Stimulated activated CD4-positive, alpha-beta T cell treated with anti-CD3 and anti-CD28 coated beads, Interleukin-4, amount 100 ng/mL, for 24 hours (primary cell): ENCODE data around the gene INTS6L.

ENCODE experiments used
- DNase-seq: peaks from one replicate; pipeline ENCODE4 v3.0.0-alpha.2; 2020

Gene INTS6L, protein sequence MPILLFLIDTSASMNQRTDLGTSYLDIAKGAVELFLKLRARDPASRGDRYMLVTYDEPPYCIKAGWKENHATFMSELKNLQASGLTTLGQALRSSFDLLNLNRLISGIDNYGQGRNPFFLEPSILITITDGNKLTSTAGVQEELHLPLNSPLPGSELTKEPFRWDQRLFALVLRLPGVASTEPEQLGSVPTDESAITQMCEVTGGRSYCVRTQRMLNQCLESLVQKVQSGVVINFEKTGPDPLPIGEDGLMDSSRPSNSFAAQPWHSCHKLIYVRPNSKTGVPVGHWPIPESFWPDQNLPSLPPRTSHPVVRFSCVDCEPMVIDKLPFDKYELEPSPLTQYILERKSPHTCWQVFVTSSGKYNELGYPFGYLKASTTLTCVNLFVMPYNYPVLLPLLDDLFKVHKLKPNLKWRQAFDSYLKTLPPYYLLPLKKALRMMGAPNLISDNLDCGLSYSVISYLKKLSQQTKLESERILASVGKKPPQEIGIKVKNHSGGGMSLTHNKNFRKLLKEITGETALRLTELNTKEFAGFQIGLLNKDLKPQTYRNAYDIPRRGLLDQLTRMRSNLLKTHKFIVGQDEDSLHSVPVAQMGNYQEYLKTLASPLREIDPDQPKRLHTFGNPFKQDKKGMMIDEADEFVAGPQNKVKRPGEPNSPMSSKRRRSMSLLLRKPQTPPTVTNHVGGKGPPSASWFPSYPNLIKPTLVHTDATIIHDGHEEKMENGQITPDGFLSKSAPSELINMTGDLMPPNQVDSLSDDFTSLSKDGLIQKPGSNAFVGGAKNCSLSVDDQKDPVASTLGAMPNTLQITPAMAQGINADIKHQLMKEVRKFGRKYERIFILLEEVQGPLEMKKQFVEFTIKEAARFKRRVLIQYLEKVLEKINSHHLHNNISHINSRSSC

DNA sequence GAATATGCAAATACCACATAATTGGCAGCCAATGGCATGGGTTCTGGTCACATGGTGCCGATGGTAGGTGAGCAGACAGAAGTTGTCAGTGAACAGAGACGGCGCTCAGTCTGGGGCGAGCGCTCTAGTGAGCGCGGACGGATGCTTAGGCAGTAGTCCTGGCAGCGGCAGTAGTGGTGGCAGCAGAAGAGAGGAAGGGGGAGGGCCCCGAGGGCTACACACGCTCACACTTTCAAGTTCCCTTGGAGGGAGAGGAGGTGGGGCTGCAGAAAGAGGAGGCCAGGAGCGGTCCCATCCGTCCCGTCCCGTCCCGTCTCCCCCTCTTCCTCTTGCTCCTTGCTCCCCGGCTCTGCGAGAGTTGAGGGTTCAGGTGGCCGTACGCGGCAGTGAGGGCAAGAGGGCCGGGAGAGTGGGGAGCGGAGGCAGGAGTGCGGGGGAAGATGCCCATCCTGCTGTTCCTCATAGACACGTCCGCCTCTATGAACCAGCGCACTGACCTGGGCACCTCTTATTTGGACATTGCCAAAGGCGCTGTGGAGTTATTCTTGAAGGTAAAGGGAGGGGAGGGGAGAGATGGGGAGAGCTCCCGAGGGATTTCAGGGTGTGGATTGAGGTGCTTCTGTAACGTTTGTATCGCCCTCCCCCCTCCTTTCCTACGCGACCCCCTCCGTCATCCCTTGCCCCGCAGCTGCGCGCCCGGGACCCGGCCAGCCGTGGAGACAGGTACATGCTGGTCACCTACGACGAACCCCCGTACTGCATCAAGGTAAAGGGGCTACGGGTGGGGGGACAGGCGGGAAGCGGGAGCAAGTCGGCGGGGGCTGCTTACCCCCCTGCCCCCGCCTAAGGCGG lies at the start of gene INTS6L:
INTS6L (plus strand) TSS at position 108 of the 852 bp plus-strand sequence; CDS start at position 441, 333 bp downstream.
- DNase-seq, result peak; percentile 83

DNA sequence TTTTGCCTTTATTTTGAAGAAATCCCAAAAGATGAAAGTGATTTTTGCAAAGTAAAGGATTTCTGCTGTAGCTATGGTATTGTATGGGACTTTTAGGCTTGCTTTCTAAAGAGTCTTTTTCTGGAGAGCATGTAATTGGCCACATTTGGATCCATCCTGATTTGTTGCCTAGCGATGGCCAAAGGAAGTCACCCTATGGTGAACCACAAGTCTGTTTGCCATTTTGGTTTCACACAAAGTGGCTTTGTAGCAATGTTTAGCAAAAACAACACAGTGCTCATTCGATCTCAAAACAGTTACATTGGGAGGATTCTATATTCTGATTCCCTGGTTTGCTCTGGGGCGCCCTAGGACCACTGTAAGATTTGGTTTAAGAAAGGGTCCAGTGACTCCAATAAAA lies 44.1 kb upstream of the INTS6L start:
- no peak for DNase-seq

DNA sequence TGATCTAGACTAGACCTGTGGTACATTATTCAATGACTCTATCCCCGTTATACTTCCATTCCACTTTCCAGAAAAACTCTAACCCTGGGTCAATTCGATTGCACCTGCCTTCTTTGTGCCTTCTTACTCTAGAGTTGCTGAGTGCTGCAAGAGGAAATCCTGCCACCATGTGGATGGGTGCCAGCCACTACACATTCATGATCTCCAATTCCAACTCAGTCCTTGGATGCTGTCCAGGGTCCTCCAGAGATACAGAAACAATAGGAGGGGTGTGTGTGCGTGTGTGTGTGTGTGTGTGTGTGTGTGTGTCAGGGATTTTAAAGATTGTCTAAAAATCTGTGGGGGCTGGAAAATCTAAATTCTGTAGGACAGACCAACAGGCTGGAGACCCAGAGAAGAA lies 42.9 kb upstream of the INTS6L start:
- peak; percentile 24 for DNase-seq

DNA sequence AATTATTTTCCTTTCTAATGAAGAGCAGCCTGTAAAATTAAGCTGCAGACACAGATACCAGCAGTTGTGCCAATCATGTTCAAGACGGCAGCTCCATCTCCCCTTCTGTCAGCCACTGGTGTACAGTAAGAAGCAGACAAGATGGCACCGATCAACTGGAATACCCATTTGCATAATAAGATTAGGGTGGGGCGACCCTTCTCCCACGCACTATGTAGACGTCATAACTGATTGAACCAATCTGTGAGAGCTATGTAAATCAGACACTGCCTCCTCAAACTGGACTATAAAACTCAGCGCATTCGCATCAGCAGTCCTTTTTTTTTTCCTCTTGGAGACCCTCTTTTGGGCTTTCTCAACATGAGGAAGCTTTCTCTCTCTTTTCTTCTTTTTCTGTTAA lies 40.4 kb upstream of the INTS6L start:
- DNase-seq, result no peak

DNA sequence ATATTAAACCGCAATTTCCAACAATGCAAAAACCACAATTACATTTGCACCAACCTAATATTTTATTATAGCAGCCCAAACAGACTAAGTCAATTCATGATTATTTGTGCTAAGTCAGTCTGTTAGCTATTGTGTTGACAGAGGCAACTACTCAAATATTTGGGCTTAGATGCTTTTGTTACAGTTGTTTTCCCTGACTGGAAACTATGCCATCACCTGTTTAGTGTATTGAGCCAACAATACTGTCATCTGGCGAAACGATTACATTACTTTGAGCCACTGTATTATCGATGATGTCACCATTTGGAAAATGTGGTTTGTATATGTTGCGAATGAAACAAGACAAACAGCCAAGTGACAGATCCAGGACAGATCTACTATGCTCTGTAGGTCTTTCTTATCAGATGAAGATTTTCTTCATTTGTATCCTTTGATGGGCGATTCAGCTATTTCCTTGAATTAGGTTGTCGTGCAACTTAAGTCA lies 38.7 kb upstream of the INTS6L start:
- no peak for DNase-seq

DNA sequence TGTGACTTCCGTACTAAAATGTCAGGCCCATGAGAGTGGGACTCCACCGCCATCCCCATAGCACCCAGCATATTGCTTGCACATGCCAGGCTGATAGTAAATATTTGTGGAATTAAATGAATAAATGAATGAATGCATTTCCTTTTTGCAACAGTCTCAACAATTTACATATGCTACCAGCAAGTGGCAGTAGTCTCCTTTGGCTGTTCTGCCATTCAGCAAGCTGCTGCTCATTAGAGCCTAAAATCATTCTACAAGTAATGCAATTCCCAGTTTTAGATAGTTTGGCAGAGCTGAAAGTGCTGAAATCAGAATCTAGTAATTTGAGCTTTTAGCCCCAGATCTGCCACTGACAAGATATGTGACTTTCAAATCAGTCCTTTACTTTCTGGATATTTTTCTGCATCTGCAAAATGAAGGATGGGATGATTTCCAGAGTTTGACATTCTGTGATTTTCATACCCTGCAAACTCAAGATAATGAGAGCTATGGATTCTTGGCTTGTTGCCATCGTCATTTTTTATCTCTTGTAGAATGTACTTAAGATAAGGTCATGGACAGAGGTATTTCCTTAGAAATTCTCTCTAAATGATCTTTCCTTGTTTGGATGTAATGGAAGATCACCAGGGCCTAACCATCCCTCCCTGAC lies 35.7 kb upstream of the INTS6L start:
- peak; percentile 12 for DNase-seq

DNA sequence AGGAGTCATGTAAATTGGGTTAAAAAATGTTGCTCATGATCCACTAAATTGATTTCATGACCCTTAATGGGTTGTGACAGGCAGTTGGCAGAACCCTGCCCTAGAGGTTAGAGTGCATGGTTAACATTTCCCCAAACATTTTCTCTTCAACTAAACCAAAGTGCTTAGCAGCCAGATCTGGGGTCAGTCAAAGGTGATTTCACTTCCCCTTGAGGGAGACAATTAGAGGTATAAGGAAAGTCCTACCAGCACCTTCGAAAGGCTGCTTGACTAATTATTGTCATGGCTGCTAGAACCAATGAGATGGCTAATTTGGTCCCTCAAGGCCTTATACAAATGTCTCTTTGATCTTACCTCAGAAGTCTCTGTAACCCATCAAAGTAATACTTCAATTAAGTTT lies 30.9 kb upstream of the INTS6L start:
- no peak for DNase-seq

DNA sequence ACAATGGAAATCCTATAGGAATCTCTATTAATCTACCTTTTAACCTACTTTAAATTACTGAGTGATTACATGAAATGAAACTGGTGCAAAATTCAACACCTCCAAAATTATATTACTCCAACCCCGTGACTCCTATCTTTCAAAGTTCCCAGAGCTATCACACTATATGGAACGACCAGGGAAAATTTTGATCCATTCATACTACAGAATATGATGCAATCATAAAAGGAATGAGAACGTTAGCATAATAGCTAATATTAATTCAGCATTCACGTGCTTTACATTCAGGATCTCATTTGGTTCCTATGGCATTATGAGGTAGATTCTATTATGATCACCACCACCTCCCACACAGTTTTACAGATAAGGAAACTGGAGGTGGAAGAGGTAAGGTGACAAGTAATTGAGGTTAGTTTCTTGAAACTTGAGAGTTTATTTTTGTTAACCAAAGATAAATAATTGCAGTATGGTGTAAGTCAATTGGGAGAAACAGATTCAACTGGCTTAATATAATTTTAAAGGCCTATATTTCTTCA lies 29.4 kb upstream of the INTS6L start:
- DNase-seq, result no peak

DNA sequence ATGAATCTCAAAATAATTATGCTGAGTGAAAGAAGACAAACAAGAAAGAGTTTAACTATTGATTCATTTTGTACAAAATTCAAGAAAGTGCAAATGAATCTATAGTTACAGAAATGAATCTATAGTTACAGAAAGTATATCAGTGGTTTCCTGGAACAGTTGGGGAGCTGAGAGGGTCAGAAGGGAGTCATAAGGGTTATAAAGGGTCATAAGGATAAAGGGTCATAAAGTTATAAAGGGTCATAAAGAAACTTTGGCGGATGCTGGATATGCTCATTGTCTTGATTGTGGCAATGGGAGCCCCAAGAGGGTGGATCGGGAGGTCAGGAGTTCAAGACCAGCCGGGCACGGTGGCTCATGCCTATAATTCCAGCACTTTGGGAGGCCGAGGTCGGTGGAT lies 26.0 kb upstream of the INTS6L start:
- DNase-seq, result no peak

DNA sequence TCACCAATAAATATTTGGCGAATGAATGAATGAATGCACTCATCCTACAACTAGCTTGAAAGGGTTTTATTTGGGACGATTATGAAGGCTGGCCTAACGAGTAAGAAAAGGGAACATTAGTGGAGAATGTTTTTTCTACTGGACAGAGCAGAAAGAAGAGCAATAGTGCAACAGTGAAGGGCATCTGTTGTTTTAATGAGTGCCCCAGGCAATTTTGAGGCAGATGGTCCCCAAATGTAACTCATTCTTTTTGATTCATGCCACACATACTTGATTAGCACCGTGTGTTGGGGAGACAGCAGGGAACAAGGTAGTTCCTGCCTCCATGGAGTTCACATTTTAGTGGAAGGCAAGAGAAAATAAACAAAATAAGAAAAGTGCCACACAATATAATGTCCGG lies 22.7 kb upstream of the INTS6L start:
- DNase-seq, result no peak

DNA sequence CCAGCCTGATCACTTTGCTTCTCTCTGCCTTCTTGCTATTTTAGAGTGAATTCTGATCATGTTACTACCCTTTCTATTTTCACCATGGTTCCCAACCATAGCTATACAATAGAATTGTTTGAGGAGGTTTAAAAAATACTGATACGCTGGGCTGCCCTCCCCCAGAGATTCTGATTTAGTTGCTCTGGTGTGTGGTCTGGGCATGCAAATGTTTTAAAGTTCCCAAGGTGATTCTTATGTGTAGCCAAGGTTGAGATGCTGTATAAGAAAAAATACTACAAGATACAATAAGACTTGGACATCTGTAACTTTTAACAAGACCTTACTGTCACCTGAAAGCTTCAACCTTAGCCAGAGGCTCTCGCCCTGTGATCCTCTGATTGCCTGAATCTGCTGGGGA lies 22.2 kb upstream of the INTS6L start:
- no peak for DNase-seq

DNA sequence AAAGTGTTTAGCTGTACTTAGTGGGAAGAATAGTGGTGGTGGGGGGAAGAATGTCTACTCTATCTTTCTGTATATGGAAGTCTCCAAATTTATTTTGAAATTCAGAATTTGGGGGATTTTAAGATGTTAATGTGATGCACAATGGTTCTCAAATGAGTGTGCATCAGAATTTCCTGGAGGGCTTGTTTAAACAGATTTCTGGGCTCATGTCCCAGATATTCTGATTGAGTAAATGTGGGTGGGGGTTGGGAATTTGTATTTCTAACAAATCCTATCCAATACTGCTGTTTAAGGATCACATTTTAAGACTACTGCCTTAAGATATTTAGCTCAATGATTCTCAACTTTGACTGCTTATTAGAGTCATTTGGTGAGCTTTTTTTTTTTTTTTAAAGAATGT lies 15.1 kb upstream of the INTS6L start:
- DNase-seq, result no peak

DNA sequence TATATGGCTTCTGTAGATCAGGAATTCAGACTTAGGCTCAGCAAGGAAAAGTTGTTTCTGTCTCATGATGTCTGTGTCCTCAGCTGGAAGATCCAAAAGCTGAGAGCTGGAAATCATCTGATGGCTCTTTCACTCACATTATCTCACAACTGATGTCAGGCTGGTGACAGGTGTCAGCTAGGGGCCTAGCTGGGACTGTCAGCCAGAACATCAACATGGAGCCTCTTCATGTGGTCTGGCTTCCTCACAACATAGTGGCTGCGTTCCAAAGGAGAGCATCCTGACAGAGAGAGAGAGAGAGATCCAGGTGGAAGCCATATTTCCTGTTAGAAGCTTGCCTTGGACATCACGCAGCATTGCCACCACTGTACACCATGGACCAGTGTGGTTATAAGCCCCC lies 10.6 kb upstream of the INTS6L start:
- DNase-seq, result no peak

DNA sequence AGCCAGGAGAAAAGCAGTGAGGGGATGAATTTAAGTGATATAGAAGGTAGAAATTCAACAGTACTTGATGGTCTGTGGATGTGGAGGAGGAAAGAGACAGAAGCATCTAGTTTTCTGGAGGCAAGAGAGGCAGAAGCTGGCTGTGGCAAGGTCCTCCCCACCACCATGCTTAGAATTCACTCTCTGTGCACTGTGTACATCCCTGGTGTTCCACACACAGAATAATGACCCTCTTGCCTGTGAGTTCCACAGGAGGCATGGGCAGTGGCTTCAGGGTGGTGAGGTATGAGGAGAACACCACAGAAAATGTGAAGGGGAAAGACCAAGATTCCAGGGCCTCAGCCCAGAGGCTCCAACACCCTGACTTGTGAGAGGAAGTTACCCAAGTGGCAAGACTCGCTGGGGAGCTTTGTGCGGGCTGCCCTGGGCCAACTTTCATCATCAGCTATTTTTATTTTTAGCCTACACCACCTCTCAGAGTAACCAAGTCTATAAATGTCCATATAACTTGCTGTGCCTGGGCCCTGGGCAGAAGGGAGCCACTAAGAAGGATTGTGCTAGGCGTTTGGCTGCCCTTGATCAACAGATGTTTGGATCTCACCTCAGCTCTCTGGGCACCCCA lies 7.8 kb upstream of the INTS6L start:
- no peak for DNase-seq

DNA sequence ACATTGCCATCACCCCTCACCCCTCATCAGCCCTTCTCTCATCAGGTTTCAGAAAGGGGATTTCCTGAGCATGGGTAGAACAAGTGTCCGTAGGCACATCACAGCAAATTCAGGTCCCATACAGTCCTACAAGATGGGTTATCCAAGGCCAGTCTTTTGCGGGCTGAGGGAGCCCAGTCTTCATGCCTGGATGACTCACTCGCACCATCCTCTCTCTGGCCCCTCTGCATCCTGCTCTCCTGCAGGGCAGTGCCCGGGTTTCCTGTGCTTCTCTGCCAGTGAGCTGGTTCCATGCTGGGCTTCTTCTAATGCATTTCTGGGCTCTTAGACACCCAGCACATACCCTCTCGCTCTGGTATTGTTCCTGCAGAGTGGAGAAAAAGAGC lies 7.3 kb upstream of the INTS6L start:
- no peak for DNase-seq

DNA sequence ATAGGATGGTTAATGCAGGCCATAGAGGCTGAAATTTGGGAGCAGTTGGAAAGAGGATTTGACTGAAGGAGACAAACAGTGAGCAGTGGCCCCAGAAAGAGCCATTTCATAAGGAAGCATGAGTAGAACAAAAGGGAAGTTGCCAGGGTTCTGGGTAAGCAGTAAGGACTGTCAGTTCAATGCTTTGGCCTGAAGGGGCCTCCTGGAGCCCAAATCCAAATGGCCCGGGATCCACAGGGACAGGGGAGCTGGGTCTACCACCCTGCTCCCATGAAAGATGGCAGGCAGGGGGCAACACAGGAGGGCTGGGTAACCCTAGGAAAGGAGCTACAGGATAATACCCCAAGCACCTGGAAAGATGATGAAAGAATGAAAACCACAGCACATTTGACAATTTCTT lies 4.1 kb upstream of the INTS6L start:
- no peak for DNase-seq

DNA sequence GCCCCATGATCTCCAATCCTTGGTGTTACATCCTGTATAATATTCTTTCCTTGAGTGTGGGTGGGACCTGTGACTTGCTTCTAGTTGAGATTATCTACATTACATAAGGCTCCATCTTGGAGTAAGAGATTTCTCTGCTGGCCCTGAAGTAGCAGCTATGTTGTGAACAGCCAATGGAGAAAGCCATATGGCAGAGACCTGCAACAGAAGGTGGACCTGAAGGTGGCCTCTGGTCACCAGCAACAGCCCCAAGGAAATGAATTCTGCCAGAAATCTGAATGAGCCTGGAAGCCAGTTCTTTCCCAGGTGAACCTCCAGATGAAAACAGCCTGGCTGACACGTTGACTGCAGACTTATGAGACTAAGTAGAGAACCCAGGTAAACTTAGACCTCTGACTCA lies 2.3 kb upstream of the INTS6L start:
- DNase-seq, result no peak

DNA sequence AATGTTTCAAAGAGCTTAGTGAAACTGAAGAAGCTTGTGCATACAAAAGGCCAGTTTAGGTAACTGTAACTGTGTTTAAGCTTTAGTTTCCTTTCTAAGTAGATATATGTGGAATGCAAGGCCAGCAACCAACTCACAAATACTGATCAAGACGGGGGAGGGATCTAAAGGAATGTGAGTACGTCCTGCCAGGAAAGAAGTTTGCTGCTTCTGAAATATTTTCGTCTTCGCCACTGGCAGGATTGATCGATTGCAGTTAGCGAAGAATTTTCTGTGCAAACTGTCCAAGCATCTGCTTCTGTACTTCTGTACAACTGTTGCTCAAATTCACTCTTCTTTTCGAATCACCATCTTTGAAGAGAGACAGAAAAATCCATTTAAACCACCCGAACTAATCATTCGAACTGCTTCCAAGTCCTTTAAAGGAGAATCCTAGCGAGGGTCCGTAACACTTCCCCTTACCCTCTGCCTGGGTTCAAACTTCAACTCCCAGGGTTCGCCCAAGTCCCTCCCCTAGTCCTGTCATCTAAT lies 373 bp upstream of the INTS6L start:
- DNase-seq, result no peak

DNA sequence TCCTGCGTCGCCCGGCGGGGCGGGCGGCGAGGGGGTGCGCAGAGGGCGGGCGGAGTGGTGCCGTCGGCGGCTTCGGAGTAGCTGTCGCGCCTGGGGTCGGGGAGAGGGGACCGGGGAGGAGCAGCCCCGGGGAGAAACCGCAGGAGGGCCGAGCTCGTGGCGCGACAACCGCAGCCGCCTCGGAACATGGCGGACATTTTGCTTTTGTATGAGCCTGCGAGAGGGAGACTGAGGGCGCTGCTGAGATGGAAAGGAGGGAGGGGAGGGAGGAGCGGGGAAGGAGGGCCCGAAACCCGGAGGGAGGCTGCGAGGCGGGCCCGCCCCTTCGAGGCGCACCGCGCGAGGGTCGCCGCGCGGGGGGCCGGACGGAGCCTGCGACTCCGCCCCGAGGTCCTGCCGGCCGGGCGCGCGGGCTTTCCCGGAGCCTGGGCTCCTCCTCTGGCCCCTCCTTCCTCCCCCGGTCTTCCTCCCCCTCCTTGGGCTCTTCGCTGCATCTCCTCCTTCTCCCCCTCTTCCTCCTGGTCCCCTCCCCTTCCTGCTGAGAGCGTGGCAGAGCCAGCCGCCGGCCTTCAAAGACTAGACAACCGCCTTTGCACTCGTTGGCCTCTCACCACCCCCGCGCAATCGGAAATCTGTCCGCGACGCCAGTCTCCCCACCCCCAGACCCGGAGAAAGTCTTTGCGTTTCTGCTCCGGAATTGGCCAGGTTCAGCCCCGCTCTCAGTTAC lies 1.1 kb downstream of the INTS6L start:
- peak; percentile 84 for DNase-seq

DNA sequence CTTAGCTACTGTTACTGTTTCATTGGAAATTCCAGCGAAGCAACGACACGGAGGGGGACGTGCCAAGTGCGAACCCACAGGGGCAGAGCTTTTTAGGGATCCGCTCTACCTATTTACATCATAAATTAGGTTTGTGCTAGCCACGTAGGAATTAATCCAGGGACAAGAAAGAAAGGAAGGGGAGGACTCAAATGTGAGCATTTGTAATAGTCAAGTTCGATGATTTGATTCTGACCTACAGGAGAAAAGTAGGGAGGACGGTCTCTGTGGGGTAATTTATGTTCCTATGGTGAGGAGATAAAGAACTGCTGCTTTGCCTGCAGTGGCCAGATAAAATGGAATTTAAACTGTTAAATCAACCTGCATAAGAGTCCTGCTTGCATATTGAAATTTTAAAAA lies 1.7 kb downstream of the INTS6L start:
- no peak for DNase-seq
